ENCODE data around the gene PPIE. TPM values are rescaled to one million over a fixed set of nuclear protein-coding genes. Genes with fewer than 3 reads are reported as not detected.

Gene PPIE
- total and polyA plus RNA-seq, 2 of the 8 experiments (the other 6 are each of a cell fraction or from before 2014, with no cell fraction given) = 38.9 to 56.1 TPM

DNA sequence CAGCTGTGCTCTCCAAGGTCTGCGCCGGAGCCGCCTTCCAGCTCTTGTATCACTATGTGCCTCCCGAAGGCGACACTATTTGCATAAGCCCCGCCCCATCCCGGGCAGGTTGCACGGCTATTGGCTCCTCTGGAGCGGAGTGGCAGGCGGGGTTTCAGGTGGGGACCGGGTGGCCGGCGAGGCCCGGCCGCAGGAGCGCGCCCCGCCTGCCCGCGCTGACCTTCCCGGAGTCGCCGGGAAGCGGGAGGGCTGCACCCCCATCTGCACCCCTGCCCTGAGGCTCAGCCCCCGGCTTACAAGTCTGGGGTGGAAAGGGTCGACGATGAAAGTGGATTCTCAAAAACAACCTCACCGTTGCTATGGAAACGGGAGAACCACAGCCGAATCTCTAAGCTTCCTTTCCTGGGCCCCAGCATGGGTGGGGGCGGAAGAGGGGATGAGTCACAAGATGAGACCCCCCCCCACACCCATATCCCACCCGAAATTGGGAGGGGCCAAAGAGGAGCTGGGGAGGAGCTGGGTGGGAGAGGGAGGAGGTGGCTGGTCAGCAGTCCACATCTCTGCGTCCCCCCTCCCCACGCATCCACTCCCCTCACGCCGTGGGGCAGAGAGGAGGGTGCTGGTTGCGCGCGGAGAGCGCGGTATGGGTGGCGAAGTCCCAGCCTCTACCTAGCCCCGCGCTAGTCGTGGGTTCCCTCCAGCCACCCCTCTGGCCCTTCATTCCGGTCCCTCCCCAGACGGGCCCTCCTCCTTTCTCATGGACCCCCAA is 47.1 kb upstream of the PPIE start, which contains the start of gene HPCAL4 (continued):
- no peak for TF ChIP-seq RAD21 (IDR thresholded peaks at IDR 0.05 in 1 of 2, conservative IDR thresholded peaks at IDR 0.05 in 1 of 2; ENCODE audit: low read depth in 2 of 2, low read length in 2 of 2)
- no peak for TF ChIP-seq POLR2AphosphoS5 (IDR thresholded peaks at IDR 0.05; ENCODE audit: low read depth, low read length)
- TF ChIP-seq MAFK (IDR thresholded peaks at IDR 0.05; ENCODE audit: low read depth, low read length) = no peak
- no peak for TF ChIP-seq KDM1A (IDR thresholded peaks at IDR 0.05; ENCODE audit: borderline replicate concordance, low read length)
- no peak for TF ChIP-seq NRF1 (IDR thresholded peaks at IDR 0.05; ENCODE audit: low read depth, low read length)
- TF ChIP-seq EGR1 (IDR thresholded peaks at IDR 0.05; ENCODE audit: borderline replicate concordance, low read depth, low read length) = no peak
- no peak for TF ChIP-seq POU5F1 (IDR thresholded peaks at IDR 0.05; ENCODE audit: low read depth, low read length)
- no peak for TF ChIP-seq PHF8 (conservative IDR thresholded peaks at IDR 0.05; ENCODE audit: low read depth, low read length)
- no peak for TF ChIP-seq RBBP5 (IDR thresholded peaks at IDR 0.05; ENCODE audit: borderline replicate concordance, low read depth, low read length)
- no peak for TF ChIP-seq RFX5 (IDR thresholded peaks at IDR 0.05; ENCODE audit: borderline replicate concordance, low read depth, low read length)
- no peak for TF ChIP-seq GTF2F1 (IDR thresholded peaks at IDR 0.05; ENCODE audit: borderline replicate concordance, low read depth, low read length)
- no peak for TF ChIP-seq SP2 (IDR thresholded peaks at IDR 0.05; ENCODE audit: low read length)
- TF ChIP-seq, protein P1, sequence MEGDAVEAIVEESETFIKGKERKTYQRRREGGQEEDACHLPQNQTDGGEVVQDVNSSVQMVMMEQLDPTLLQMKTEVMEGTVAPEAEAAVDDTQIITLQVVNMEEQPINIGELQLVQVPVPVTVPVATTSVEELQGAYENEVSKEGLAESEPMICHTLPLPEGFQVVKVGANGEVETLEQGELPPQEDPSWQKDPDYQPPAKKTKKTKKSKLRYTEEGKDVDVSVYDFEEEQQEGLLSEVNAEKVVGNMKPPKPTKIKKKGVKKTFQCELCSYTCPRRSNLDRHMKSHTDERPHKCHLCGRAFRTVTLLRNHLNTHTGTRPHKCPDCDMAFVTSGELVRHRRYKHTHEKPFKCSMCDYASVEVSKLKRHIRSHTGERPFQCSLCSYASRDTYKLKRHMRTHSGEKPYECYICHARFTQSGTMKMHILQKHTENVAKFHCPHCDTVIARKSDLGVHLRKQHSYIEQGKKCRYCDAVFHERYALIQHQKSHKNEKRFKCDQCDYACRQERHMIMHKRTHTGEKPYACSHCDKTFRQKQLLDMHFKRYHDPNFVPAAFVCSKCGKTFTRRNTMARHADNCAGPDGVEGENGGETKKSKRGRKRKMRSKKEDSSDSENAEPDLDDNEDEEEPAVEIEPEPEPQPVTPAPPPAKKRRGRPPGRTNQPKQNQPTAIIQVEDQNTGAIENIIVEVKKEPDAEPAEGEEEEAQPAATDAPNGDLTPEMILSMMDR (IDR thresholded peaks at IDR 0.05; ENCODE audit: control extremely low read depth in 1 of 3, insufficient read depth in 1 of 3, low read depth in 1 of 3, low read length in 3 of 3) = no peak
- no peak for TF ChIP-seq JUN (IDR thresholded peaks at IDR 0.05; ENCODE audit: low read depth, low read length)
- TF ChIP-seq POLR2A (IDR thresholded peaks at IDR 0.05; ENCODE audit: control extremely low read depth in 1 of 2, low read depth in 2 of 2, low read length in 2 of 2) = no peak
- no peak for TF ChIP-seq TAF7 (optimal IDR thresholded peaks at IDR 0.05; ENCODE audit: borderline replicate concordance, low read depth, low read length)
- no peak for TF ChIP-seq YY1 (IDR thresholded peaks at IDR 0.05; ENCODE audit: low read depth, low read length)
- no peak for TF ChIP-seq HDAC6 (IDR thresholded peaks at IDR 0.05; ENCODE audit: low read depth, low read length)
- TF ChIP-seq TCF12 (IDR thresholded peaks at IDR 0.05; ENCODE audit: low read depth, low read length) = no peak
- TF ChIP-seq, protein P2, sequence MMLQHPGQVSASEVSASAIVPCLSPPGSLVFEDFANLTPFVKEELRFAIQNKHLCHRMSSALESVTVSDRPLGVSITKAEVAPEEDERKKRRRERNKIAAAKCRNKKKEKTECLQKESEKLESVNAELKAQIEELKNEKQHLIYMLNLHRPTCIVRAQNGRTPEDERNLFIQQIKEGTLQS (IDR thresholded peaks at IDR 0.05; ENCODE audit: insufficient read depth, low read depth, low read length) = no peak
- no peak for TF ChIP-seq SRF (IDR thresholded peaks at IDR 0.05; ENCODE audit: low read depth, low read length)
- TF ChIP-seq BRCA1 (IDR thresholded peaks at IDR 0.05; ENCODE audit: low read depth, low read length) = no peak
